HFFc6 (cell line): Measurements from ENCODE around the gene YAP1. TPM values are rescaled to one million over a fixed set of nuclear protein-coding genes. Genes with fewer than 3 reads are reported as not detected.
A peak's percentile ranks its signal among the peaks of the same experiment; 100 is the strongest.

Experiments
- DNase-seq: peaks from one replicate; pipeline ENCODE4 v3.0.0-alpha.2; 2018
- H3K27ac Mint-ChIP-seq: 2 replicates; pipeline ENCODE4 v1.8.0; 2020; ENCODE audit warnings: mild to moderate bottlenecking, mixed read lengths
- H3K27me3 Mint-ChIP-seq: 2 replicates; pipeline ENCODE4 v1.8.0; 2021; ENCODE audit warnings: mild to moderate bottlenecking, moderate library complexity, mixed read lengths; ENCODE audit not compliant: insufficient read depth
- H3K36me3 Mint-ChIP-seq: 2 replicates; pipeline ENCODE4 v1.8.0; 2021; ENCODE audit warnings: low read depth, mixed read lengths
- H3K4me1 Mint-ChIP-seq: 2 replicates; pipeline ENCODE4 v1.8.0; 2020; ENCODE audit warnings: low read depth, mixed read lengths
- H3K4me3 Mint-ChIP-seq: 2 replicates; pipeline ENCODE4 v1.8.0; 2020; ENCODE audit warnings: mild to moderate bottlenecking, moderate library complexity, mixed read lengths
- H3K9me3 Mint-ChIP-seq: 2 replicates; pipeline ENCODE4 v1.8.0; 2020; ENCODE audit warnings: mild to moderate bottlenecking, mixed read lengths
- total RNA-seq, 6 experiments: library from RNA; stranded (reverse); fragmentation: NEBNext Ultra II Directional; extraction: Animal tissue kit (Norgen Biotek cat#: 25700); gene quantifications; 2 replicates in 1 of 6; 3 replicates in 5 of 6; pipeline ENCODE4 v1.2.3, GENCODE V29; 2021
- TF ChIP-seq, protein P1 (sequence below): fragments of 200-600 bp; sonication (generic); IDR thresholded peaks from 2 replicates; pipeline ENCODE4 v1.5.0; 2021; ENCODE audit warnings: antibody characterized with exemption, mild to moderate bottlenecking

The YAP1 gene
- total RNA-seq, 6 experiments from 2014 or later, result 120 to 159 (median 133) TPM

- Mint-ChIP-seq H3K27ac (peak overlapping the region; percentile 87), H3K27me3 (no peaks in the 10 kb centered on the region; the same call in 1 of the 2 replicates), H3K4me1 (peaks cover 84% of the 10 kb centered on the region), H3K9me3 (no peaks in the 10 kb centered on the region), H3K36me3 (peaks cover 39% of the 10 kb centered on the region), H3K4me3 (peak overlapping the region; percentile 82)
- TF ChIP-seq, protein P1, sequence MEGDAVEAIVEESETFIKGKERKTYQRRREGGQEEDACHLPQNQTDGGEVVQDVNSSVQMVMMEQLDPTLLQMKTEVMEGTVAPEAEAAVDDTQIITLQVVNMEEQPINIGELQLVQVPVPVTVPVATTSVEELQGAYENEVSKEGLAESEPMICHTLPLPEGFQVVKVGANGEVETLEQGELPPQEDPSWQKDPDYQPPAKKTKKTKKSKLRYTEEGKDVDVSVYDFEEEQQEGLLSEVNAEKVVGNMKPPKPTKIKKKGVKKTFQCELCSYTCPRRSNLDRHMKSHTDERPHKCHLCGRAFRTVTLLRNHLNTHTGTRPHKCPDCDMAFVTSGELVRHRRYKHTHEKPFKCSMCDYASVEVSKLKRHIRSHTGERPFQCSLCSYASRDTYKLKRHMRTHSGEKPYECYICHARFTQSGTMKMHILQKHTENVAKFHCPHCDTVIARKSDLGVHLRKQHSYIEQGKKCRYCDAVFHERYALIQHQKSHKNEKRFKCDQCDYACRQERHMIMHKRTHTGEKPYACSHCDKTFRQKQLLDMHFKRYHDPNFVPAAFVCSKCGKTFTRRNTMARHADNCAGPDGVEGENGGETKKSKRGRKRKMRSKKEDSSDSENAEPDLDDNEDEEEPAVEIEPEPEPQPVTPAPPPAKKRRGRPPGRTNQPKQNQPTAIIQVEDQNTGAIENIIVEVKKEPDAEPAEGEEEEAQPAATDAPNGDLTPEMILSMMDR, result no peak
- DNase-seq, result peak; percentile 23
Measured at GRCh38 chr11:102117472-102118113, 7.3 kb downstream of the YAP1 start.

- H3K4me3 Mint-ChIP-seq, result peak overlapping the region; percentile 79
Measured at GRCh38 chr11:102118937-102119336, 8.7 kb downstream of the YAP1 start.

DNA sequence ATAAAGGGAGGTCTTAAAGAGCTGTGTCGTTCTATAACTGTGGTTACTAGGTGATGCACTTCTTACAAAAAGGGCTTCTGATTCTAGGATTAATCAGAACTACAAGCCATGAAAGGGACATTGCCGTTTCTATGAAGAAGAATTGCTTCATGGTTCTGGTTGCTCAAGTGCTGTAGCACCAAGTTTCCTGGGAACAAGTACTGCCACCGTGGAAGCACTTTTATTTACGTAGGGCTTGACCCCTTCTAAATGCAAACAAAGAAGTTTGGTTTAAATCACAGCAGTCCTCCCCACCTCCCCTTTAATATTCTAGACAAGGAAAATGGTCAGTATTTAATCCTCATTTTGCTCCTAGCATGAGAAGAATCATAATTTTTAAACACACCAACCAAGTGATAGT, 9.8 kb downstream of the YAP1 start:
- no peaks in the 10 kb centered on the region; the same call in none of the 2 replicates for H3K27me3 Mint-ChIP-seq
- H3K36me3 Mint-ChIP-seq, result peaks cover 46% of the 10 kb centered on the region
- DNase-seq, result no peak
- TF ChIP-seq, protein P1, result no peak
- peaks cover 82% of the 10 kb centered on the region for H3K4me1 Mint-ChIP-seq
- H3K4me3 Mint-ChIP-seq, result peak overlapping the region; percentile 66
- peak overlapping the region; percentile 81 for H3K27ac Mint-ChIP-seq
- H3K9me3 Mint-ChIP-seq, result peaks cover 4% of the 10 kb centered on the region; the same call in 1 of the 2 replicates

More at GRCh38 chr11:102118937-102119336, 8.7 kb downstream of the YAP1 start:
- DNase-seq, result no peak
- Mint-ChIP-seq H3K9me3 (0 out of 2 replicates have a peak, but pooled peaks cover under 1% of the 10 kb centered on the region), H3K36me3 (peaks cover 45% of the 10 kb centered on the region), H3K4me1 (peaks cover 85% of the 10 kb centered on the region), H3K27ac (peak overlapping the region; percentile 81), H3K27me3 (no peaks in the 10 kb centered on the region; the same call in 1 of the 2 replicates)
- TF ChIP-seq, protein P1, result no peak

GRCh38 chr11:102120437-102120973, 10.3 kb downstream of the YAP1 start:
- peak; percentile 56 for DNase-seq
- TF ChIP-seq, protein P1, result no peak
- peaks cover 77% of the 10 kb centered on the region for H3K4me1 Mint-ChIP-seq
- peak overlapping the region; percentile 66 for H3K4me3 Mint-ChIP-seq
- H3K27ac Mint-ChIP-seq, result peak overlapping the region; percentile 81
- H3K9me3 Mint-ChIP-seq, result peaks cover 4% of the 10 kb centered on the region; the same call in 1 of the 2 replicates
- peaks cover 42% of the 10 kb centered on the region for H3K36me3 Mint-ChIP-seq
- H3K27me3 Mint-ChIP-seq, result no peaks in the 10 kb centered on the region; the same call in none of the 2 replicates

GRCh38 chr11:102121329-102121728, 11.1 kb downstream of the YAP1 start:
- H3K27ac Mint-ChIP-seq, result peak overlapping the region; percentile 81; the same call in 1 of the 2 replicates
- H3K4me1 Mint-ChIP-seq, result peaks cover 71% of the 10 kb centered on the region
- H3K27me3 Mint-ChIP-seq, result no peaks in the 10 kb centered on the region; the same call in none of the 2 replicates
- H3K4me3 Mint-ChIP-seq, result peak overlapping the region; percentile 66
- peaks cover 5% of the 10 kb centered on the region for H3K9me3 Mint-ChIP-seq
- DNase-seq, result no peak
- H3K36me3 Mint-ChIP-seq, result peaks cover 43% of the 10 kb centered on the region
- TF ChIP-seq, protein P1, result no peak
